ENCODE results near the gene NRXN3.

Gene NRXN3

DNA sequence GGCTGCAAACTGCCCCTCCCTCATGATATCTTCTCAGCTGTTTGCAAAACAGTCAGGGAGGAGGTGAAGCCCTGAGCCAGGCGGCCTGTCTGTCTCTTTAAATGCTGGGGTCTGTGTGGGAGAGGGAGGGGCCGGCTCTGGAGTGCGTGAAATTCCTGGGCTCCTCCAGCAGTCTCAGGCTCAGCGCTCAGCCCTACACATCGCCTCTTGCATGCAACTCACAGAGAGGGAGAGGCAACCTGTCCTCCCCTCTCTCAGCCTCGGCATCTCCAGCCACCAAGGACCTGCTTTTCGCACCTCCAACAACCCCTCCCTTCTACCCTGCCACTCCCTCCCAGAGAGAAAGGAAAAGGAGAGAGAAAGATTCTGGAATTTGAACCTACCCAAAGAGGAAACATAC, at the start of gene NRXN3:
Gene NRXN3, plus strand, starts transcription at position 171 of the 400 bp plus-strand sequence. CDS start 72,721 bp downstream, outside the sequence.
- TF ChIP-seq, protein P1, sequence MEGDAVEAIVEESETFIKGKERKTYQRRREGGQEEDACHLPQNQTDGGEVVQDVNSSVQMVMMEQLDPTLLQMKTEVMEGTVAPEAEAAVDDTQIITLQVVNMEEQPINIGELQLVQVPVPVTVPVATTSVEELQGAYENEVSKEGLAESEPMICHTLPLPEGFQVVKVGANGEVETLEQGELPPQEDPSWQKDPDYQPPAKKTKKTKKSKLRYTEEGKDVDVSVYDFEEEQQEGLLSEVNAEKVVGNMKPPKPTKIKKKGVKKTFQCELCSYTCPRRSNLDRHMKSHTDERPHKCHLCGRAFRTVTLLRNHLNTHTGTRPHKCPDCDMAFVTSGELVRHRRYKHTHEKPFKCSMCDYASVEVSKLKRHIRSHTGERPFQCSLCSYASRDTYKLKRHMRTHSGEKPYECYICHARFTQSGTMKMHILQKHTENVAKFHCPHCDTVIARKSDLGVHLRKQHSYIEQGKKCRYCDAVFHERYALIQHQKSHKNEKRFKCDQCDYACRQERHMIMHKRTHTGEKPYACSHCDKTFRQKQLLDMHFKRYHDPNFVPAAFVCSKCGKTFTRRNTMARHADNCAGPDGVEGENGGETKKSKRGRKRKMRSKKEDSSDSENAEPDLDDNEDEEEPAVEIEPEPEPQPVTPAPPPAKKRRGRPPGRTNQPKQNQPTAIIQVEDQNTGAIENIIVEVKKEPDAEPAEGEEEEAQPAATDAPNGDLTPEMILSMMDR (IDR thresholded peaks at IDR 0.05), result no peak

DNA sequence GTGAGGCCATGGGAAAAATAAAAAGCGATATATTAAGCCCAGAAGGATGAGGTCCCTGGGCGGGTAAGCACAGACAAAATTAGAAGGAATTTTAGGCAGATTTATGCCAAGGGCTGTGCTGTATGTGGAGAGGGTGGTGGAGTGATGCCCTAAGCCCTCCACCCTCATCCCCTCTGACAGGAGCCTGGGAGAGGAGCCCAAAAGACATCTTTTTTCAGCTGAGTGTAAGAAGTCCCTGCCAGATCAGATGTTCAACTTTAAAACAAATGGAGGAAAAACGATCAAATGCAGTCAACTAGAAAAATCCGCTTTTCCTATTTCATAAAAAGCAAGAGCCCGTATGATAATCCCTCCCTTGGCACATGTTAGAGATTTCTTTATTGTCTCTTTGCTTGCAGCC, 47.7 kb upstream of the NRXN3 start:
- TF ChIP-seq, protein P1 (IDR thresholded peaks at IDR 0.05), result no peak

DNA sequence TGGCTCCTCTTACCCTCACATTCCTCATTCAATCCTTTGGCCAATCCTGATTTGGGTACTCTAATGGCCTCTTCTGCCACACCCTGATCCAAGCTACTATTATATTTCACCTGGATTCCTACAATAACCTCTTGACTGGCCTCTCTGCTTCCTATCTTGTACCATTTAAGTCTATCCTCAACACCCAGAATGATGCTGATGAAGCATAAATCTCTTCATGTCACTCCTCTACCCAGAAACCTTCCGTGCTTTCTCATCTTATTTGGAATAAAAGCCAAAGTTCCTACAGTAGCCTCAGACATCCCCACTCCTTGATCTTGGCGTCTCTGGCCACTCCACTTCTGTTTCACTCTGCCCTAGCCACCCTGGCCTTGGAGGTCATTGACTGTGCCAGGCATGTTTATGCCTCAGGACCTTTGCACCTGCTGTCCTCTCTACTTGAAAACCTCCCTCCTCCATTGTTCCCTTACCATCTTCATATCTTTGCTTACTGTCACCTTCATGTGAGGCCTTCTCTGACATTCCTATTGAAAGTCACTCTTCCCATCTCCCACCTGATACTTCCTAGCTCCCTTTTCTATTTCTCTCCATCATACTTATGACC, 46.4 kb upstream of the NRXN3 start:
- TF ChIP-seq, protein P1 (IDR thresholded peaks at IDR 0.05), result no peak

DNA sequence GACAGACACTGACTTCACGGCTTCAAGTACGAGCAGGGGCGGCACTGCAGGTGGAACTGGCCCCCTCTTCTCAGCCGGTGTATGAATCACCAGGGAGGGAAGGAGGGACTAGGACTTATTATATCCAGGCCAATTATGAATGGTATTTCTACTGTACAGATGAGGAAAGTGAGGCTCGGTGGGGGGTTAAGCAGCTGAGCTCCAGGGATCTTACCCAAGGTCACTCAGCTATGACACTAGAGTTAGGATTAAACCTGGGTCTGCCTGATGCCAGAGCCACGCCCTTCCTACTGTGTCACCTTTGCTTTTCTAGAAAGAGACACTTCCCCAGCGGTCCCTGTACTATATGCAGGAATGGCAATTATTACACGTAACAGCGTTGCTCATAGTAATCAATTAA, 42.2 kb upstream of the NRXN3 start:
- TF ChIP-seq, protein P1 (IDR thresholded peaks at IDR 0.05), result no peak

DNA sequence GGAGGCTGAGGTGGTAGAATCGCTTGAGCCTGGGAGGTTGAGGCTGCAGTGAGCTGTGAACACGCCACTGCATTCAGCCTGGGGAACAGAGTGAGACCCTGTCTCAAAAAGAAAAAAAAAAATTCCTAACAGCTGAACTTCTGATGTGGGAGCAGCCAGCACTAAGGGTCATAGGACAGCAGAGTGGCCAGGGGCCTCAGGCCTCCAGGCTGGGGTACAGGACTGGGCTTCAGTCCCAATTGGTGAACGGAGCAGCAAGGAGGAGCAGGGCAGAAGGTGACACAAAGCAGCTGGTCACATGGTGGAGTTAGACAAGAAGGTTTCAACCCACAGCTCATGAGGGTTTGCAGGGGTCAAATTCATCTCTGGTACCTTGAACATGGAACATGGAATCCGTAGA, 40.8 kb upstream of the NRXN3 start:
- TF ChIP-seq, protein P1 (IDR thresholded peaks at IDR 0.05), result no peak

- TF ChIP-seq, protein P1 (IDR thresholded peaks at IDR 0.05), result no peak
Observed at GRCh38 chr14:78130356-78130755, 39.8 kb upstream of the NRXN3 start.

GRCh38 chr14:78131201-78131600, 39.0 kb upstream of the NRXN3 start:
- TF ChIP-seq, protein P1 (IDR thresholded peaks at IDR 0.05), result no peak

GRCh38 chr14:78131616-78132015, 38.6 kb upstream of the NRXN3 start:
- TF ChIP-seq, protein P1 (IDR thresholded peaks at IDR 0.05), result no peak

All from LNCAP (cell line).